H1 (cell line): ENCODE results near the gene SRGAP2. TPM values are rescaled to one million over a fixed set of nuclear protein-coding genes. Genes with fewer than 3 reads are reported as not detected.
"Not testable (repeated sequence)": the region's sequence is repeated elsewhere in the genome, so short reads cannot be mapped to it uniquely, and the experiment has no call there.

Source experiments
- CTCF ChIA-PET: fragments of 300-600 bp; sonication (Branson Sonifier 250); formaldehyde crosslinking; loops from one replicate; lab custom pipeline; 2021; ENCODE audit not compliant: partially characterized antibody; lab: Charles Lee
- POLR2A ChIA-PET: fragments of 300-600 bp; sonication (Branson Sonifier 250); formaldehyde crosslinking; loops from one replicate; lab custom pipeline; 2021; ENCODE audit warnings: inconsistent platforms; ENCODE audit not compliant: partially characterized antibody; lab: Charles Lee
- DNase-seq, 2 experiments: peaks; one replicate each; pipeline versions ENCODE4 v3.0.0 to v3.0.0-alpha.2; 2010 to 2022; ENCODE audit warnings: low spot score in 2 of 2, low read depth in 1 of 2, mixed read lengths in 1 of 2
- FAIRE-seq: peaks from 2 replicates; lab custom pipeline; 2011; peaks lifted over from hg19 to GRCh38; lab: Jason Lieb, UNC
- H2AFZ ChIP-seq: 2 replicates; pipeline ENCODE4 v1.8.1; 2012; ENCODE audit warnings: low read length, inconsistent platforms
- H2AK5ac ChIP-seq: 2 replicates; pipeline ENCODE4 v1.6.1; 2013; ENCODE audit warnings: low read depth, low read length
- H2BK120ac ChIP-seq: replicated peaks from 2 replicates; pipeline ENCODE3; 2013; ENCODE audit warnings: low read depth, low read length, inconsistent platforms
- H2BK12ac ChIP-seq: 2 replicates; pipeline ENCODE4 v1.6.1; 2013; ENCODE audit warnings: low read depth, low read length
- H2BK15ac ChIP-seq: 2 replicates; pipeline ENCODE4 v1.6.1; 2013; ENCODE audit warnings: low read length
- H2BK20ac ChIP-seq: 2 replicates; pipeline ENCODE4 v1.6.1; 2013; ENCODE audit warnings: low read length
- H2BK5ac ChIP-seq: 2 replicates; pipeline ENCODE4 v1.6.1; 2013; ENCODE audit warnings: low read depth, low read length
- H3K14ac ChIP-seq: 2 replicates; pipeline ENCODE4 v1.6.1; 2013; ENCODE audit warnings: inconsistent platforms; ENCODE audit not compliant: insufficient read length
- H3K18ac ChIP-seq: 2 replicates; pipeline ENCODE4 v1.6.1; 2013; ENCODE audit warnings: low read length; ENCODE audit errors: extremely low read depth
- H3K23ac ChIP-seq: 2 replicates; pipeline ENCODE4 v1.6.1; 2013; ENCODE audit warnings: inconsistent platforms; ENCODE audit not compliant: insufficient read length
- H3K23me2 ChIP-seq: 2 replicates; pipeline ENCODE4 v1.6.1; 2013; ENCODE audit warnings: low read depth, low read length
- H3K27ac ChIP-seq: 2 replicates; pipeline ENCODE4 v1.6.1; 2011; ENCODE audit warnings: low read depth, low read length, inconsistent platforms
- H3K27me3 ChIP-seq, 4 experiments: replicated peaks in 1 of 4; 1 replicate in 1 of 4; 2 replicates in 3 of 4; pipeline versions ENCODE4 v1.6.1 to v1.8.1; 2011 to 2013; ENCODE audit warnings: low read length in 3 of 4, mild to moderate bottlenecking in 3 of 4, inconsistent platforms in 2 of 4, mixed read lengths in 2 of 4, moderate library complexity in 1 of 4; ENCODE audit not compliant: control insufficient read depth in 3 of 4, insufficient read depth in 3 of 4; ENCODE audit errors: extremely low read depth in 1 of 4
- H3K36me3 ChIP-seq, 4 experiments: 2 replicates each; pipeline versions ENCODE4 v1.6.1 to v1.8.1; 2011 to 2013; ENCODE audit warnings: mild to moderate bottlenecking in 4 of 4, low read length in 3 of 4, moderate library complexity in 2 of 4, control low read depth in 1 of 4, inconsistent platforms in 1 of 4; ENCODE audit not compliant: insufficient read depth in 4 of 4, control insufficient read depth in 2 of 4
- H3K4ac ChIP-seq: replicated peaks from 2 replicates; pipeline ENCODE3; 2013; ENCODE audit warnings: low read length, low read depth, mixed read lengths, inconsistent platforms; ENCODE audit not compliant: insufficient read length
- H3K4me1 ChIP-seq, 4 experiments: replicated peaks in 1 of 4; 1 replicate in 1 of 4; 2 replicates in 3 of 4; pipeline versions ENCODE4 v1.6.1 to v1.8.1; 2011 to 2013; ENCODE audit warnings: low read length in 3 of 4, inconsistent platforms in 2 of 4, mixed read lengths in 1 of 4; ENCODE audit not compliant: insufficient read depth in 4 of 4, control insufficient read depth in 3 of 4
- H3K4me2 ChIP-seq, 2 experiments: 2 replicates each; pipeline versions ENCODE4 v1.6.1 to v1.8.1; 2011 to 2013; ENCODE audit warnings: low read depth in 2 of 2, low read length in 2 of 2, control low read depth in 1 of 2, inconsistent platforms in 1 of 2, mild to moderate bottlenecking in 1 of 2; ENCODE audit not compliant: insufficient read depth in 1 of 2
- H3K4me3 ChIP-seq, 4 experiments: fragments of 200-600, 300-600 bp in 1 of 4; sonication (generic), shearing (Covaris generic), sonication (Bioruptor Twin) in 1 of 4; 2 replicates each; pipeline versions ENCODE4 v1.5.1 to v1.8.1; 2011 to 2016; ENCODE audit warnings: low read length in 4 of 4, low read depth in 3 of 4, control low read depth in 2 of 4, inconsistent platforms in 2 of 4, mild to moderate bottlenecking in 2 of 4, mixed read lengths in 1 of 4, moderate library complexity in 1 of 4; ENCODE audit not compliant: insufficient read depth in 2 of 4; ENCODE audit errors: extremely low read depth in 1 of 4
- H3K56ac ChIP-seq: replicated peaks from 2 replicates; pipeline ENCODE3; 2013; ENCODE audit warnings: low read depth, mild to moderate bottlenecking, mixed read lengths, low read length, inconsistent platforms; ENCODE audit not compliant: insufficient read length
- H3K79me1 ChIP-seq: 2 replicates; pipeline ENCODE4 v1.6.1; 2013; ENCODE audit warnings: low read depth, low read length, control low read depth
- H3K79me2 ChIP-seq, 2 experiments: 2 replicates each; pipeline versions ENCODE4 v1.6.1 to v1.8.1; 2012 to 2013; ENCODE audit warnings: low read length in 2 of 2, mild to moderate bottlenecking in 2 of 2, inconsistent platforms in 1 of 2; ENCODE audit not compliant: insufficient read depth in 2 of 2, control insufficient read depth in 1 of 2
- H3K9ac ChIP-seq, 4 experiments: replicated peaks in 1 of 4; 1 replicate in 1 of 4; 2 replicates in 3 of 4; pipeline versions ENCODE4 v1.6.1 to v1.8.1; 2011 to 2013; ENCODE audit warnings: low read depth in 3 of 4, low read length in 3 of 4, control low read depth in 2 of 4, mild to moderate bottlenecking in 2 of 4, moderate library complexity in 2 of 4, inconsistent platforms in 1 of 4; ENCODE audit errors: extremely low read depth in 1 of 4
- H3K9me3 ChIP-seq, 2 experiments: 2 replicates each; pipeline versions ENCODE4 v1.6.1 to v1.8.1; 2012 to 2013; ENCODE audit warnings: mild to moderate bottlenecking in 2 of 2, moderate library complexity in 2 of 2, control low read depth in 1 of 2, inconsistent platforms in 1 of 2, low read depth in 1 of 2, low read length in 1 of 2, mixed read lengths in 1 of 2; ENCODE audit not compliant: insufficient read depth in 2 of 2
- H4K20me1 ChIP-seq, 2 experiments: replicated peaks in 1 of 2; 2 replicates each; pipeline versions ENCODE3 to v1.8.1; 2011 to 2013; ENCODE audit warnings: inconsistent platforms in 2 of 2, low read length in 2 of 2, mild to moderate bottlenecking in 1 of 2; ENCODE audit not compliant: insufficient read depth in 2 of 2, control insufficient read depth in 1 of 2
- H4K5ac ChIP-seq: 2 replicates; pipeline ENCODE4 v1.6.1; 2013; ENCODE audit warnings: low read length, low read depth, mixed read lengths, inconsistent platforms; ENCODE audit not compliant: insufficient read length
- H4K8ac ChIP-seq: 2 replicates; pipeline ENCODE4 v1.8.0; 2013; ENCODE audit warnings: mild to moderate bottlenecking, moderate library complexity, low read length, inconsistent platforms; ENCODE audit not compliant: insufficient read depth; ENCODE audit errors: extremely low read depth
- H4K91ac ChIP-seq: replicated peaks from 2 replicates; pipeline ENCODE3; 2013; ENCODE audit warnings: low read length, mixed read lengths, inconsistent platforms; ENCODE audit not compliant: insufficient read length
- WGBS, 2 experiments: shearing (Covaris generic) in 1 of 2; methylation state at CpG; one replicate each; pipeline versions ENCODE4 v1.1.6 to v1.1.7; 2013 to 2015; ENCODE audit warnings: low lambda C conversion rate in 2 of 2, mixed read lengths in 2 of 2, inconsistent platforms in 1 of 2, low coverage in 1 of 2, missing lambda C conversion rate in 1 of 2; ENCODE audit not compliant: insufficient replicate concordance in 2 of 2, insufficient coverage in 1 of 2, insufficient read length in 1 of 2; ENCODE audit errors: extremely low coverage in 1 of 2, missing lambda C conversion rate in 1 of 2; 5-methylcytosine and 5-hydroxymethylcytosine counted together
- polyA plus RNA-seq, 7 experiments: library from polyadenylated mRNA; depleted of rRNA in 3 of 7; stranded (reverse) in 5 of 7; unstranded in 2 of 7; fragments of >200 nt in 5 of 7; fragments of 200-250 nt in 2 of 7; gene quantifications; 1 replicate in 5 of 7; 2 replicates in 1 of 7; 4 replicates in 1 of 7; pipeline versions ENCODE4 v1.2.1 to v1.2.3, GENCODE V29; 2011 to 2013; ENCODE audit warnings: missing spikeins in 2 of 7, mixed read lengths in 2 of 7
- total RNA-seq: library from RNA; stranded (reverse); fragmentation: NEBNext Ultra II Directional; extraction: Animal tissue kit (Norgen Biotek cat#: 25700); gene quantifications from 2 replicates; pipeline ENCODE4 v1.2.1, GENCODE V29; 2021

The SRGAP2 gene
- total and polyA plus RNA-seq, 2 of the 8 experiments (the other 6 are each of a cell fraction or from before 2014, with no cell fraction given): 10.8 to 54.0 TPM

- not testable (repeated sequence) for FAIRE-seq, H3K4ac ChIP-seq
- WGBS, 2 experiments: 100% methylated on average over 1 of the region's 2 CpGs; no CpG with 5 or more reads in 1 of the 2 experiments
Observed at GRCh38 chr1:206176114-206176502, 27.2 kb upstream of the SRGAP2 start.

More at GRCh38 chr1:206176114-206176502, 27.2 kb upstream of the SRGAP2 start:
- H3K27ac ChIP-seq, H2BK5ac ChIP-seq, H3K4me3 ChIP-seq, H2AK5ac ChIP-seq, H3K9ac ChIP-seq, H3K4me1 ChIP-seq, H3K79me2 ChIP-seq, H3K9me3 ChIP-seq, CTCF ChIA-PET, H3K4me2 ChIP-seq, H3K18ac ChIP-seq, H3K23me2 ChIP-seq, H2BK120ac ChIP-seq, H2BK15ac ChIP-seq, H2AFZ ChIP-seq, H4K8ac ChIP-seq, POLR2A ChIA-PET, H4K91ac ChIP-seq, H2BK12ac ChIP-seq, H3K27me3 ChIP-seq, DNase-seq, H3K36me3 ChIP-seq, H2BK20ac ChIP-seq, H4K20me1 ChIP-seq, H3K14ac ChIP-seq, H4K5ac ChIP-seq, H3K79me1 ChIP-seq, H3K23ac ChIP-seq, H3K56ac ChIP-seq: not testable (repeated sequence)
